Measurements from ENCODE around the gene GDF2.

The GDF2 gene

GRCh38 chr10:47322300-47323061 lies at the start of gene GDF2:
TSS of gene GDF2 (plus strand) at chr10:47322454. CDS start at chr10:47322669, 215 bp downstream.
- DNase-seq: no peak

- DNase-seq: no peak
Observed at GRCh38 chr10:47276071-47276470, 46.2 kb upstream of the GDF2 start.

- no peak for DNase-seq
Observed at GRCh38 chr10:47276576-47277351, 45.5 kb upstream of the GDF2 start.

- DNase-seq: no peak
Observed at GRCh38 chr10:47277352-47278151, 44.7 kb upstream of the GDF2 start.

- no peak for DNase-seq
Observed at GRCh38 chr10:47278152-47278473, 44.1 kb upstream of the GDF2 start.

- DNase-seq: no peak
Observed at GRCh38 chr10:47278720-47279119, 43.5 kb upstream of the GDF2 start.

GRCh38 chr10:47279276-47279675 lies 43.0 kb upstream of the GDF2 start:
- DNase-seq: no peak

- no peak for DNase-seq
Observed at GRCh38 chr10:47282005-47282656, 40.1 kb upstream of the GDF2 start.

- DNase-seq: no peak
Observed at GRCh38 chr10:47282657-47283018, 39.6 kb upstream of the GDF2 start.

- DNase-seq: no peak
Observed at GRCh38 chr10:47283101-47283630, 39.1 kb upstream of the GDF2 start.

GRCh38 chr10:47283848-47284247 lies 38.4 kb upstream of the GDF2 start:
- DNase-seq: no peak

- no peak for DNase-seq
Observed at GRCh38 chr10:47285381-47286115, 36.7 kb upstream of the GDF2 start.

- DNase-seq: no peak
Observed at GRCh38 chr10:47286116-47286505, 36.1 kb upstream of the GDF2 start.

- no peak for DNase-seq
Observed at GRCh38 chr10:47286591-47287315, 35.5 kb upstream of the GDF2 start.

- DNase-seq: no peak
Observed at GRCh38 chr10:47287365-47287802, 34.9 kb upstream of the GDF2 start.

- no peak for DNase-seq
Observed at GRCh38 chr10:47287805-47288204, 34.4 kb upstream of the GDF2 start.

- DNase-seq: no peak
Observed at GRCh38 chr10:47288236-47288635, 34.0 kb upstream of the GDF2 start.

- no peak for DNase-seq
Observed at GRCh38 chr10:47288916-47289495, 33.2 kb upstream of the GDF2 start.

GRCh38 chr10:47289921-47290320 lies 32.3 kb upstream of the GDF2 start:
- no peak for DNase-seq

- DNase-seq: no peak
Observed at GRCh38 chr10:47290338-47290737, 31.9 kb upstream of the GDF2 start.

- no peak for DNase-seq
Observed at GRCh38 chr10:47291682-47292081, 30.6 kb upstream of the GDF2 start.
